Caco-2 (cell line): ENCODE measurements around the gene PMS1. TPM values are rescaled to one million over a fixed set of nuclear protein-coding genes. Genes with fewer than 3 reads are reported as not detected.

ENCODE experiments used
- BruUV-seq: library from RNA; stranded (reverse); fragments of 400-500 nt; replicated peaks from 2 replicates; lab custom pipeline; 2021; lab: Mats Ljungman, UMichigan
- CTCF ChIA-PET: fragments of 300-600 bp; sonication (Branson Sonifier 250); formaldehyde crosslinking; loops from one replicate; lab custom pipeline; 2022; ENCODE audit warnings: antibody characterized with exemption; lab: Charles Lee
- POLR2A ChIA-PET: fragments of 300-600 bp; sonication (Branson Sonifier 250); formaldehyde crosslinking; loops from one replicate; lab custom pipeline; 2022; ENCODE audit warnings: antibody characterized with exemption; lab: Charles Lee
- DNase-seq, 2 experiments: peaks; one replicate each; pipeline versions ENCODE4 v3.0.0 to v3.0.0-alpha.2; 2020 to 2022
- H3K27me3 ChIP-seq: replicated peaks from 2 replicates; pipeline ENCODE4 v1.6.0; 2011; ENCODE audit warnings: low read length; ENCODE audit not compliant: control insufficient read depth, insufficient read depth
- H3K36me3 ChIP-seq: 2 replicates; pipeline ENCODE4 v1.5.1; 2011; ENCODE audit warnings: low read length; ENCODE audit not compliant: control insufficient read depth, insufficient read depth
- H3K4me1 ChIP-seq: fragments of 250-450 bp; sonication (Bioruptor Pico); 2 replicates; pipeline ENCODE4 v1.5.1; 2020; ENCODE audit warnings: mild to moderate bottlenecking
- H3K4me3 ChIP-seq: 2 replicates; pipeline ENCODE4 v1.5.1; 2011; ENCODE audit warnings: low read depth, mild to moderate bottlenecking, control low read depth, low read length
- H3K9me3 ChIP-seq: fragments of 250-450 bp; sonication (Bioruptor Pico); 2 replicates; pipeline ENCODE4 v1.5.1; 2020; ENCODE audit warnings: mild to moderate bottlenecking, moderate library complexity
- H3K27ac Mint-ChIP-seq: one replicate; pipeline ENCODE4 v1.8.0; 2022; ENCODE audit warnings: mixed read lengths; ENCODE audit not compliant: unreplicated experiment
- H3K27me3 Mint-ChIP-seq: one replicate; pipeline ENCODE4 v1.8.0; 2022; ENCODE audit warnings: mixed read lengths; ENCODE audit not compliant: insufficient read depth, unreplicated experiment
- H3K36me3 Mint-ChIP-seq: one replicate; pipeline ENCODE4 v1.8.0; 2022; ENCODE audit warnings: mild to moderate bottlenecking, mixed read lengths; ENCODE audit not compliant: insufficient read depth, unreplicated experiment
- H3K4me1 Mint-ChIP-seq: one replicate; pipeline ENCODE4 v1.8.0; 2022; ENCODE audit warnings: low read depth, mixed read lengths; ENCODE audit not compliant: unreplicated experiment
- H3K4me3 Mint-ChIP-seq: one replicate; pipeline ENCODE4 v1.8.0; 2022; ENCODE audit warnings: mild to moderate bottlenecking, moderate library complexity, mixed read lengths; ENCODE audit not compliant: unreplicated experiment
- H3K9me3 Mint-ChIP-seq: one replicate; pipeline ENCODE4 v1.8.0; 2022; ENCODE audit warnings: mixed read lengths; ENCODE audit not compliant: unreplicated experiment
- intact Hi-C: fragments of 100-400 bp; cut with micrococcal nuclease; formaldehyde crosslinking; loops from one replicate; pipeline ENCODE4 v1.10.0; 2022; ENCODE audit not compliant: unreplicated experiment
- total RNA-seq: library from RNA; stranded (reverse); gene quantifications from 2 replicates; pipeline ENCODE4 v1.2.3, GENCODE V29; 2022
- TF ChIP-seq, protein P1 (sequence below), 2 experiments: fragments of 200-600 bp in 1 of 2; IDR thresholded peaks; 1 replicate in 1 of 2; 2 replicates in 1 of 2; pipeline versions ENCODE4 v1.5.1 to v1.8.0; 2011 to 2022; ENCODE audit warnings: antibody characterized with exemption in 1 of 2, control low read depth in 1 of 2, inconsistent platforms in 1 of 2, low read depth in 1 of 2, low read length in 1 of 2, mild to moderate bottlenecking in 1 of 2, moderate library complexity in 1 of 2; ENCODE audit not compliant: insufficient read depth in 1 of 2, severe bottlenecking in 1 of 2, unreplicated experiment in 1 of 2

The PMS1 gene
- total RNA-seq, 1 experiment from 2014 or later = 40.2 TPM

- Histone ChIP-seq H3K36me3 (no peaks in the 10 kb centered on the region), H3K9me3 (no peaks in the 10 kb centered on the region), H3K27me3 (no peaks in the 10 kb centered on the region), H3K4me3 (no peak overlapping the region), H3K4me1 (peaks cover 8% of the 10 kb centered on the region; the same call in 1 of the 2 replicates)
- H3K27me3 Mint-ChIP-seq = no peaks in the 10 kb centered on the region
- H3K4me1 Mint-ChIP-seq = peaks cover 8% of the 10 kb centered on the region
- no peak overlapping the region for H3K4me3 Mint-ChIP-seq
- no peak overlapping the region for H3K27ac Mint-ChIP-seq
- no peaks in the 10 kb centered on the region for H3K9me3 Mint-ChIP-seq
- peaks cover 5% of the 10 kb centered on the region for H3K36me3 Mint-ChIP-seq
- no TSS peak for BruUV-seq
- ChIA-PET POLR2A (interaction anchor here (0.6 kb wide), 1 partner anchor 218 kb away, joined by 7 read pairs; no protein-coding TSS in a partner anchor), CTCF (interaction anchor here (0.6 kb wide), 1 partner anchor 73 kb away, joined by 3 read pairs; the partner anchor contains the start of gene OSGEPL1)
- intact Hi-C loops = no loop called here
- TF ChIP-seq, protein P1, sequence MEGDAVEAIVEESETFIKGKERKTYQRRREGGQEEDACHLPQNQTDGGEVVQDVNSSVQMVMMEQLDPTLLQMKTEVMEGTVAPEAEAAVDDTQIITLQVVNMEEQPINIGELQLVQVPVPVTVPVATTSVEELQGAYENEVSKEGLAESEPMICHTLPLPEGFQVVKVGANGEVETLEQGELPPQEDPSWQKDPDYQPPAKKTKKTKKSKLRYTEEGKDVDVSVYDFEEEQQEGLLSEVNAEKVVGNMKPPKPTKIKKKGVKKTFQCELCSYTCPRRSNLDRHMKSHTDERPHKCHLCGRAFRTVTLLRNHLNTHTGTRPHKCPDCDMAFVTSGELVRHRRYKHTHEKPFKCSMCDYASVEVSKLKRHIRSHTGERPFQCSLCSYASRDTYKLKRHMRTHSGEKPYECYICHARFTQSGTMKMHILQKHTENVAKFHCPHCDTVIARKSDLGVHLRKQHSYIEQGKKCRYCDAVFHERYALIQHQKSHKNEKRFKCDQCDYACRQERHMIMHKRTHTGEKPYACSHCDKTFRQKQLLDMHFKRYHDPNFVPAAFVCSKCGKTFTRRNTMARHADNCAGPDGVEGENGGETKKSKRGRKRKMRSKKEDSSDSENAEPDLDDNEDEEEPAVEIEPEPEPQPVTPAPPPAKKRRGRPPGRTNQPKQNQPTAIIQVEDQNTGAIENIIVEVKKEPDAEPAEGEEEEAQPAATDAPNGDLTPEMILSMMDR (IDR thresholded peaks at IDR 0.05; ENCODE audit: insufficient read depth in 1 of 2, low read depth in 1 of 2, low read length in 1 of 2, severe bottlenecking in 1 of 2, unreplicated experiment in 1 of 2) = no peak
- no peak for DNase-seq
Measured at GRCh38 chr2:189835855-189836558, 51.8 kb downstream of the PMS1 start.

GRCh38 chr2:189836644-189837043, 52.4 kb downstream of the PMS1 start:
- no TSS peak for BruUV-seq
- H3K4me1 ChIP-seq = peaks cover 8% of the 10 kb centered on the region; the same call in 1 of the 2 replicates
- TF ChIP-seq, protein P1 (IDR thresholded peaks at IDR 0.05; ENCODE audit: insufficient read depth in 1 of 2, low read depth in 1 of 2, low read length in 1 of 2, severe bottlenecking in 1 of 2, unreplicated experiment in 1 of 2) = no peak
- POLR2A ChIA-PET = no interaction called here
- Mint-ChIP-seq H3K36me3 (peaks cover 5% of the 10 kb centered on the region), H3K9me3 (no peaks in the 10 kb centered on the region), H3K4me3 (no peak overlapping the region), H3K4me1 (peaks cover 8% of the 10 kb centered on the region), H3K27ac (no peak overlapping the region), H3K27me3 (no peaks in the 10 kb centered on the region)
- no peak for DNase-seq
- CTCF ChIA-PET = no interaction called here
- no peaks in the 10 kb centered on the region for H3K36me3 ChIP-seq
- intact Hi-C loops = no loop called here
- H3K4me3 ChIP-seq = no peak overlapping the region
- H3K27me3 ChIP-seq = no peaks in the 10 kb centered on the region
- no peaks in the 10 kb centered on the region for H3K9me3 ChIP-seq

DNA sequence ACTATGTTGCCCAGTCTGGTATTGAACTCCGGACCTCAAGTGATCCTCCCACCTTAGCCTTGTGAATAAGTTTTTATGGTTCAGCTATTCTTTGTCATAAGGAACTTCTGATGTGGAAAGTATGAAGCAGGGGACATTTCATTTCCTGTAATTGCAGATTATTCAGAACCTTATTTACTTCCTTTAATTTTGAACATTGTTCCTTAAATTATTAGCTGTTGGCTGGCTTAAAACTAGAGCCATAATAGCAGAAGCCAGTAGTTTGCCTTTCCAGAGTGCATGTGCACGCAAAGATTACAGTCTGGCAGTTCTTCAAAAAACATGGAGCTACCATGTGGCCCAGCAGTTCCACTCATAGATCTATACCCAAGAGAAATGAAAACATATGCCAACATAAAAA, 53.1 kb downstream of the PMS1 start:
- Histone ChIP-seq H3K9me3 (no peaks in the 10 kb centered on the region), H3K36me3 (no peaks in the 10 kb centered on the region), H3K27me3 (no peaks in the 10 kb centered on the region), H3K4me3 (no peak overlapping the region), H3K4me1 (peaks cover 8% of the 10 kb centered on the region; the same call in 1 of the 2 replicates)
- Mint-ChIP-seq H3K27me3 (no peaks in the 10 kb centered on the region), H3K9me3 (no peaks in the 10 kb centered on the region), H3K27ac (no peak overlapping the region), H3K4me1 (peaks cover 8% of the 10 kb centered on the region), H3K4me3 (no peak overlapping the region), H3K36me3 (peaks cover 4% of the 10 kb centered on the region)
- TF ChIP-seq, protein P1 (IDR thresholded peaks at IDR 0.05; ENCODE audit: insufficient read depth in 1 of 2, low read depth in 1 of 2, low read length in 1 of 2, severe bottlenecking in 1 of 2, unreplicated experiment in 1 of 2) = no peak
- BruUV-seq = no TSS peak
- CTCF ChIA-PET = no interaction called here
- no peak for DNase-seq
- intact Hi-C loops = no loop called here
- POLR2A ChIA-PET = interaction anchor here (0.6 kb wide), 1 partner anchor 81 kb away, joined by 3 read pairs; no protein-coding TSS in a partner anchor
